Measurements from ENCODE around the gene TRAF4. TPM values are rescaled to one million over a fixed set of nuclear protein-coding genes. Genes with fewer than 3 reads are reported as not detected.

TRAF4 gene
- polyA plus RNA-seq, 1 donor (not counting 4 experiments of a cell fraction or from before 2014, with no cell fraction given), result 57.3 TPM

GRCh38 chr17:28744972-28745785 is 1.4 kb downstream of the TRAF4 start:
- peak overlapping the region; percentile 88 to 98 (median 89) for H3K4me3 ChIP-seq (ENCODE audit: control insufficient read depth in 2 of 3, extremely low read depth in 1 of 3, insufficient read depth in 2 of 3, low read depth in 1 of 3, low read length in 3 of 3)
- peak overlapping the region; percentile 87 for H3K4me2 ChIP-seq (ENCODE audit: control insufficient read depth, extremely low read depth, insufficient read depth, low read depth, low read length)
- peaks cover 36% of the 10 kb centered on the region for H3K4me1 ChIP-seq (ENCODE audit: control insufficient read depth, extremely low read depth, insufficient read depth, low read length)
- no peak overlapping the region for H2AFZ ChIP-seq (ENCODE audit: control insufficient read depth, low read length)
- no peak for DNase-seq (ENCODE audit: low read depth, low spot score)
- no peak for FAIRE-seq
- TF ChIP-seq CTCF (optimal IDR thresholded peaks at IDR 0.05 in 1 of 3, IDR thresholded peaks at IDR 0.05 in 1 of 3, conservative IDR thresholded peaks at IDR 0.05 in 1 of 3; ENCODE audit: extremely low read depth in 1 of 3, insufficient read depth in 2 of 3, low read length in 3 of 3) (no peak), EZH2 (IDR thresholded peaks at IDR 0.05; ENCODE audit: low read length) (no peak)
- dilution Hi-C loops (cut with MboI; ENCODE audit: extremely low pct_ligation_motif_present, low sequenced_read_pairs), result no loop called here
- H3K9ac ChIP-seq (ENCODE audit: control insufficient read depth, extremely low read depth, insufficient read depth, low read length), result peak overlapping the region; percentile 96
- H3K36me3 ChIP-seq (ENCODE audit: control insufficient read depth in 2 of 2, extremely low read depth in 1 of 2, insufficient read depth in 2 of 2, low read length in 2 of 2), result peaks cover 29 to 34% of the 10 kb centered on the region in 2 experiments
- peaks cover 34% of the 10 kb centered on the region for H4K20me1 ChIP-seq (ENCODE audit: control insufficient read depth, extremely low read depth, insufficient read depth, low read length)
- H3K9me3 ChIP-seq (ENCODE audit: control insufficient read depth, low read depth, low read length), result peaks cover 9% of the 10 kb centered on the region
- peaks cover 7% of the 10 kb centered on the region for H3K9me1 ChIP-seq (ENCODE audit: control insufficient read depth, extremely low read depth, insufficient read depth, low read length)
- H3K27ac ChIP-seq (ENCODE audit: control insufficient read depth, insufficient read depth, low read length), result peak overlapping the region; percentile 91
- H3K27me3 ChIP-seq (ENCODE audit: control insufficient read depth, extremely low read depth, insufficient read depth, low read length), result no peaks in the 10 kb centered on the region
- H3K79me2 ChIP-seq (ENCODE audit: control insufficient read depth, insufficient read depth, low read length), result peaks cover 55% of the 10 kb centered on the region

GRCh38 chr17:28745786-28746411 is 2.1 kb downstream of the TRAF4 start:
- TF ChIP-seq EZH2 (IDR thresholded peaks at IDR 0.05; ENCODE audit: low read length), result no peak
- TF ChIP-seq CTCF (optimal IDR thresholded peaks at IDR 0.05 in 1 of 3, IDR thresholded peaks at IDR 0.05 in 1 of 3, conservative IDR thresholded peaks at IDR 0.05 in 1 of 3; ENCODE audit: extremely low read depth in 1 of 3, insufficient read depth in 2 of 3, low read length in 3 of 3), result no peak
- Histone ChIP-seq H3K4me3 (ENCODE audit: control insufficient read depth in 2 of 3, extremely low read depth in 1 of 3, insufficient read depth in 2 of 3, low read depth in 1 of 3, low read length in 3 of 3) (peak overlapping the region; percentile 88 to 98 (median 89)), H3K4me2 (ENCODE audit: control insufficient read depth, extremely low read depth, insufficient read depth, low read depth, low read length) (peak overlapping the region; percentile 87), H3K9ac (ENCODE audit: control insufficient read depth, extremely low read depth, insufficient read depth, low read length) (peak overlapping the region; percentile 96), H3K36me3 (ENCODE audit: control insufficient read depth in 2 of 2, extremely low read depth in 1 of 2, insufficient read depth in 2 of 2, low read length in 2 of 2) (peaks cover 33 to 41% of the 10 kb centered on the region in 2 experiments), H4K20me1 (ENCODE audit: control insufficient read depth, extremely low read depth, insufficient read depth, low read length) (peaks cover 39% of the 10 kb centered on the region), H3K27me3 (ENCODE audit: control insufficient read depth, extremely low read depth, insufficient read depth, low read length) (no peaks in the 10 kb centered on the region), H3K27ac (ENCODE audit: control insufficient read depth, insufficient read depth, low read length) (peak overlapping the region; percentile 91), H2AFZ (ENCODE audit: control insufficient read depth, low read length) (no peak overlapping the region), H3K9me1 (ENCODE audit: control insufficient read depth, extremely low read depth, insufficient read depth, low read length) (peaks cover 7% of the 10 kb centered on the region), H3K79me2 (ENCODE audit: control insufficient read depth, insufficient read depth, low read length) (peaks cover 62% of the 10 kb centered on the region), H3K9me3 (ENCODE audit: control insufficient read depth, low read depth, low read length) (peaks cover 3% of the 10 kb centered on the region), H3K4me1 (ENCODE audit: control insufficient read depth, extremely low read depth, insufficient read depth, low read length) (peaks cover 36% of the 10 kb centered on the region)
- FAIRE-seq (peak; percentile 65), DNase-seq (ENCODE audit: low read depth, low spot score) (peak; percentile 77)
- dilution Hi-C loops (cut with MboI; ENCODE audit: extremely low pct_ligation_motif_present, low sequenced_read_pairs), result no loop called here
